SK-N-SH (cell line): ENCODE results near the gene PTPN18. TPM values are rescaled to one million over a fixed set of nuclear protein-coding genes. Genes with fewer than 3 reads are reported as not detected.

Experiments
- CTCF ChIA-PET: fragments of 300-600, 350-600 bp; formaldehyde crosslinking; extraction: SDS; loops from one replicate; lab custom pipeline; 2021; lab: Yijun Ruan, JAX
- POLR2A ChIA-PET: fragments of 350-600 bp; sonication (Branson Sonifier 250); formaldehyde crosslinking; extraction: SDS; loops from one replicate; lab custom pipeline; 2020; ENCODE audit warnings: antibody characterized with exemption, inconsistent platforms; lab: Yijun Ruan, JAX
- DNase-seq: peaks from one replicate; pipeline ENCODE4 v3.0.0; 2012
- H2AFZ ChIP-seq: fragments of 200-600 bp; sonication (generic); 2 replicates; pipeline ENCODE4 v1.8.1; 2016; ENCODE audit warnings: antibody characterized with exemption, mild to moderate bottlenecking, low read depth
- H3F3A ChIP-seq: fragments of 200-600 bp; sonication (generic); replicated peaks from 2 replicates; pipeline ENCODE3; 2016; ENCODE audit warnings: antibody characterized with exemption, mild to moderate bottlenecking; ENCODE audit not compliant: insufficient read depth
- H3K27ac ChIP-seq, 2 experiments: fragments of 200-500 bp in 1 of 2; fragments of 200-600 bp in 1 of 2; sonication (Bioruptor generic) in 1 of 2; sonication (generic), shearing (Covaris generic) in 1 of 2; 2 replicates each; pipeline versions ENCODE4 v1.5.1 to v1.6.1; 2014 to 2016; ENCODE audit warnings: low read depth in 2 of 2, inconsistent platforms in 1 of 2, low read length in 1 of 2, mild to moderate bottlenecking in 1 of 2, mixed read lengths in 1 of 2
- H3K27me3 ChIP-seq: fragments of 200-600 bp; sonication (generic), shearing (Covaris generic); 2 replicates; pipeline ENCODE4 v1.6.1; 2016; ENCODE audit warnings: mixed run types; ENCODE audit not compliant: insufficient read depth
- H3K36me3 ChIP-seq, 2 experiments: fragments of 200-500 bp in 1 of 2; fragments of 200-600 bp in 1 of 2; sonication (Bioruptor generic) in 1 of 2; sonication (generic) in 1 of 2; replicated peaks in 1 of 2; 2 replicates each; pipeline versions ENCODE3 to v1.5.1; 2014 to 2016; ENCODE audit warnings: low read length in 1 of 2, mild to moderate bottlenecking in 1 of 2; ENCODE audit not compliant: insufficient read depth in 2 of 2, control insufficient read depth in 1 of 2
- H3K4me1 ChIP-seq, 2 experiments: fragments of 200-500 bp in 1 of 2; fragments of 200-600 bp in 1 of 2; sonication (Bioruptor generic) in 1 of 2; sonication (generic), shearing (Covaris generic) in 1 of 2; 2 replicates each; pipeline versions ENCODE4 v1.5.1 to v1.6.1; 2014 to 2016; ENCODE audit warnings: low read depth in 1 of 2, low read length in 1 of 2, mixed run types in 1 of 2; ENCODE audit not compliant: insufficient read depth in 2 of 2, control insufficient read depth in 1 of 2
- H3K4me2 ChIP-seq: fragments of 200-600 bp; sonication (generic), shearing (Covaris generic); 2 replicates; pipeline ENCODE4 v1.6.1; 2017; ENCODE audit warnings: mixed run types
- H3K4me3 ChIP-seq, 2 experiments: fragments of 200-500 bp in 1 of 2; fragments of 200-600 bp in 1 of 2; sonication (Bioruptor generic) in 1 of 2; sonication (generic), shearing (Covaris generic) in 1 of 2; 2 replicates each; pipeline versions ENCODE4 v1.5.1 to v1.8.1; 2014 to 2016; ENCODE audit warnings: low read depth in 2 of 2, inconsistent platforms in 1 of 2, low read length in 1 of 2, mild to moderate bottlenecking in 1 of 2, mixed read lengths in 1 of 2, moderate library complexity in 1 of 2
- H3K79me2 ChIP-seq: fragments of 200-600 bp; sonication (generic); 2 replicates; pipeline ENCODE4 v1.8.1; 2017; ENCODE audit warnings: mild to moderate bottlenecking; ENCODE audit not compliant: insufficient read depth
- H3K9ac ChIP-seq: fragments of 200-600 bp; sonication (generic); 2 replicates; pipeline ENCODE4 v1.6.1; 2017; ENCODE audit warnings: mixed run types
- H3K9me2 ChIP-seq: fragments of 200-600 bp; sonication (generic); 2 replicates; pipeline ENCODE4 v1.6.1; 2017; ENCODE audit warnings: mixed run types
- H3K9me3 ChIP-seq: fragments of 200-600 bp; sonication (generic); 2 replicates; pipeline ENCODE4 v1.6.1; 2017; ENCODE audit warnings: mixed run types, mild to moderate bottlenecking, moderate library complexity
- H4K20me1 ChIP-seq: fragments of 200-600 bp; sonication (generic); 2 replicates; pipeline ENCODE4 v1.6.1; 2017; ENCODE audit warnings: mild to moderate bottlenecking, mixed run types; ENCODE audit not compliant: insufficient read depth
- CHD2 ChIP-seq: fragments of 150-350 bp; IDR thresholded peaks from 2 replicates; pipeline ENCODE4 v1.6.1; 2018; ENCODE audit warnings: low read length; ENCODE audit not compliant: partially characterized antibody
- FOXJ3 ChIP-seq: sonication (generic); formaldehyde crosslinking; IDR thresholded peaks from 2 replicates; pipeline ENCODE4 v1.5.1; 2020; ENCODE audit warnings: mild to moderate bottlenecking, missing genetic modification reagents
- GABPA ChIP-seq: IDR thresholded peaks from 2 replicates; pipeline ENCODE4 v1.4.0; 2012; ENCODE audit warnings: low read depth, mild to moderate bottlenecking
- GATA2 ChIP-seq: sonication (generic); formaldehyde crosslinking; IDR thresholded peaks from 2 replicates; pipeline ENCODE4 v1.5.0; 2020; ENCODE audit warnings: mild to moderate bottlenecking, missing genetic modification reagents
- IRF3 ChIP-seq: fragments of 150-350 bp; IDR thresholded peaks from 2 replicates; pipeline ENCODE4 v1.6.1; 2016; ENCODE audit warnings: mild to moderate bottlenecking, low read depth, low read length
- JUND ChIP-seq: IDR thresholded peaks from 2 replicates; pipeline ENCODE4 v1.4.0; 2012
- MXI1 ChIP-seq: IDR thresholded peaks from 2 replicates; pipeline ENCODE4 v1.6.1; 2012; ENCODE audit warnings: mild to moderate bottlenecking, low read depth, low read length, improper control_type of control experiment
- NRF1 ChIP-seq: IDR thresholded peaks from 2 replicates; pipeline ENCODE4 v1.6.1; 2012; ENCODE audit warnings: low read depth, mild to moderate bottlenecking, low read length
- PBX3 ChIP-seq: IDR thresholded peaks from 2 replicates; pipeline ENCODE4; 2012
- POLR2AphosphoS5 ChIP-seq: IDR thresholded peaks from 2 replicates; pipeline ENCODE4 v1.6.1; 2012; ENCODE audit warnings: low read depth, low read length
- REST ChIP-seq: IDR thresholded peaks from 2 replicates; pipeline ENCODE4 v1.6.1; 2012; ENCODE audit warnings: mild to moderate bottlenecking, low read depth, low read length, moderate library complexity
- SIN3A ChIP-seq: IDR thresholded peaks from 2 replicates; pipeline ENCODE4 v1.6.1; 2012; ENCODE audit warnings: low read depth, mild to moderate bottlenecking, low read length, moderate library complexity, borderline replicate concordance
- WGBS: methylation state at CpG from one replicate; pipeline ENCODE4 v1.1.6; 2017; ENCODE audit warnings: low lambda C conversion rate; 5-methylcytosine and 5-hydroxymethylcytosine counted together
- polyA plus RNA-seq, 3 experiments: library from polyadenylated mRNA; depleted of rRNA; stranded (reverse); fragments of >200 nt; gene quantifications; 2 replicates each; pipeline ENCODE4 v1.2.3, GENCODE V29; 2012

The PTPN18 gene
- polyA plus RNA-seq, 1 of the 3 experiments (the other 2 are of a cell fraction) = 30.4 TPM

GRCh38 chr2:130391058-130391871 lies 35.4 kb downstream of the PTPN18 start:
- Histone ChIP-seq H3K79me2 (no peaks in the 10 kb centered on the region), H2AFZ (peak overlapping the region; percentile 91), H3F3A (peaks cover 4% of the 10 kb centered on the region), H3K4me3 (peak overlapping the region; percentile 71 to 73), H3K27me3 (no peaks in the 10 kb centered on the region), H4K20me1 (no peaks in the 10 kb centered on the region), H3K9me2 (no peaks in the 10 kb centered on the region), H3K4me1 (peaks cover 0 to 10% of the 10 kb centered on the region in 2 experiments; a peak in 1 of 4 replicates), H3K27ac (peak overlapping the region; percentile 72 to 90), H3K9ac (peak overlapping the region; percentile 64), H3K36me3 (no peaks in the 10 kb centered on the region), H3K9me3 (no peaks in the 10 kb centered on the region), H3K4me2 (peak overlapping the region; percentile 87)
- ChIA-PET CTCF (interaction anchor here (0.8 to 5.2 kb wide), 3 partner anchors 18 to 406 kb away, joined by 3 to 18 read pairs (median 3); partner anchors contain the start of gene PTPN18), POLR2A (interaction anchor here (1.3 to 3.2 kb wide), 2 partner anchors 18 to 49 kb away, joined by 6 to 10 read pairs; partner anchors contain the start of gene IMP4)
- no peak for TF ChIP-seq GATA2 (CRISPR knock-in tag)
- no peak for TF ChIP-seq IRF3
- TF ChIP-seq JUND = no peak
- TF ChIP-seq FOXJ3 (CRISPR knock-in tag) = no peak
- peak; percentile 87 for TF ChIP-seq PBX3
- peak; percentile 58 for TF ChIP-seq MXI1
- TF ChIP-seq SIN3A = 0 out of 2 replicates have a peak, but pooled peaks have one; percentile 39
- TF ChIP-seq POLR2AphosphoS5 = peak; percentile 58
- TF ChIP-seq REST = peak; percentile 78
- TF ChIP-seq NRF1 = peak; percentile 73
- no peak for TF ChIP-seq GABPA
- no peak for TF ChIP-seq CHD2
- 1% methylated on average over 45 of the region's 59 CpGs for WGBS
- peak; percentile 89 for DNase-seq
